DMS79 (cell line): ENCODE measurements around the gene TRIM37.
"Not testable (repeated sequence)": the region's sequence is repeated elsewhere in the genome, so short reads cannot be mapped to it uniquely, and the experiment has no call there.

Experiments used
- DNase-seq: peaks from one replicate; lab custom pipeline; 2025; lab: John Stamatoyannopoulos, UW

Gene TRIM37

GRCh38 chr17:59111539-59111938 is 4.9 kb upstream of the TRIM37 start:
- DNase-seq = no peak

GRCh38 chr17:59110973-59111372 is 4.3 kb upstream of the TRIM37 start:
- DNase-seq = no peak

DNA sequence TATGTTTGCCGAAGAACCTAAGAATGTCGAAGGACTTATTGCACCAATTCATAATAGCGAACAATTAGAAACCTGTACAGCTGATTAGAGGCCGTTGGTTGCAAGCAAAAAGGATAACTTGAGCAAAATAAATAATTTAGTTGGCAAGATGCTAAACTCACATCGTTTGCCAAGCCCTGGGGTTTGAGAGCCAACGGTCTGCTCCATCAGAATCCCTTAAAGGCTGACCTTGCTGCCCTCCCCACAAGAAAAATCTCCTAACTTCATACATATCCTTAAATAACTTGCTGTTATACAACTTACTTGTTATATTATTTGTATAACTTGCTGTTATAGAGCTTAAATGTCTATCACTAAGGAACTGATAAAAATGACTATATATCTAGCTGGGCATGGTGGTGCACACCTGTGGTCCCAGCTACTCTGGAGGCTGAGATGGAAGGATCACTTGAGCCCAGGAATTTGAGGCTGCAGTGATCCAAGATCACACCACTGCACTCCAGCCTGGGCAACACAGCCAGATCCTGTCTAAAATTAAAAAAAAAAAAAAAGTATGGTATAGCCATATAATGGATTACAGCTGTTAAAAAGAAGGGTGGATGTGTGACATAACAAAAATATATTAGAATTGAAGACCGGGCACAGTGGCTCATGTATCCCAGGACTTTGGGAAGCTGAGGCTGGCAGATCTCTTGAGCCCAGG is 1.9 kb upstream of the TRIM37 start:
- no peak for DNase-seq

DNA sequence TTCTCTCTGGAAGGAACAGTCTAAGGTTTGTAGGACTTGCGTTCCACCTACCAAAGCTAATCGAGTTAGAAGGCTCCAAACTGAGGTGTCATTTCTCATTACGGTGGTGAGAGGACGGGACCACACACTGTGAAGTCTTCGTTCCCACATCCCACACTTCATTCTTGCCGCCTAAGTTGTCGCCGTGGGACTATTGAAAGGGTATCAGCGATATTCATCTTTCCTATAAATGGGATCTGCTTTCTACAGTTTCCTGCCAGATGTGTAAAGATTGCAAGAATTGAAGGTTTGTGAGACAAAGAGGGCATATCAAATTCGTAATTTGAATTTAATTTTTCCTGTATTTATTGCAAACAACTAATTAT is 608 bp upstream of the TRIM37 start:
- no peak for DNase-seq

DNA sequence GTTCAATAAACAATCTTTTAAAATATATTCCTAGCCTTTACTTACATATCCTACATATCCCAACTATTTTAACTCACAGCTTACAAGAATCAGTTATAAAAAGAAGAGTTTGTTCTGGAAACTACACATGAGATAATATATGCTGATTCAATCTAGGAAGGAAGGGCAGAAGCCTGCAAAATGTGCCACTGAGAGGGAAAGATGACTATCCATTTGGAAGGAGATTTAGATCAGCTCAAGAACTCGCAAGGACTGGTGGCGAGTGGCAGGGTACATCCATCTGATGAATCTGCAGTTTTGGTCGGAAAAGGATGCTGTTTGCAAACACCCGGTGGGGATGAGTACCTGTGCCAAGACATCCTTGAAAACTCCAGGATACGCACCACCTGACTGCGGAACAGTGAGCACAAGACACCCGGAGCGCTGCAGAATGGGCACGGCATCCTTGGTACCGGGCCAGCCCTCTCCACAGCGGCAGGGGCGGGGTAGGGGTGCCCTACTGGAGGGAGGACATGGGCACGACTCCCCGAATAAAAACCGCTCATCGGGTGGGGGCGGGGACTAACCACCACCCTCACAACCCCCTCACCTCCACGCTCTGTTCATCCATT is 723 bp downstream of the TRIM37 start:
- DNase-seq = peak; percentile 29

DNA sequence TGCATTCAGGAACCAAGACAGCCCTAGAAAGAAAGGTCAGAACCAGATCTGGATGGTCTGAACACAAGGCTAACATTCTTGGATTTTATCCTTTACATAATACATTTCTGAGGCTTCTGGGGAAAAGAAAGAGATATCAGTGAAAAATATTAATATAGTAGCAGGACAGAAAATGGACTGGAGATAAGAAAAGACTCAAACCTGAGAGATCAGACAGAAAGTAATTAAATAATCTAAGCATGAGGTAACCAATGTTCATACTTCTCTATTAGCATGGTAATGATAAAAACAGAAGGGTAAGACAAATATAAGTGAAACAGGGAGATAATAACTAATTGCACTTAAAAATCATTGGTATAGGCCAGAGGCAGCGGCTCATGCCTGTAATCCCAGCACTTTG is 5.5 kb downstream of the TRIM37 start:
- DNase-seq = no peak

GRCh38 chr17:59097876-59098275 is 8.8 kb downstream of the TRIM37 start:
- no peak for DNase-seq

GRCh38 chr17:59094861-59095530 is 11.7 kb downstream of the TRIM37 start:
- DNase-seq = no peak

DNA sequence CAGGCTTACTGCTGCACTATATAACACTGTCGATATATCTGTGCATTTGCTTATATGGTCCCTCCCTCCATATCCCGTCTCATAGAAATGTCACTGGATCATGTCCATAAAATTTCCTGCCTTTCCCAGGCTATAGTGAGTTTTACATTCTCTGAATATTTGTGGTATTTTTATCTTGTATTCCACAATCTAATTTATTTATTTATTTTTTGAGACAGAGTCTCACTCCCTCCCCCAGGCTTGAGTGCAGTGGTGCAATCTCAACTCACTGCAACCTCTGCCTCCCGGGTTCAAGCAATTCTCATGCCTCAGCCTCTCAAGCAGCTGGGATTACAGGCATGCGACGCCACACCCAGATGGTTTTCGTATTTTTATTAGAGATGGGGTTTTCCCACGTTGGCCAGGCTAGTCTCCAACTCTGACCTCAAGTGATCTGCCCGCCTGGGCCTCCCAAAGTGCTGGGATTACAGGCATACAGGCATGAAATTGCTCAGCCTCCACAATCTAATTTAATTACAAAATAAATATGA is 12.9 kb downstream of the TRIM37 start:
- no peak for DNase-seq

DNA sequence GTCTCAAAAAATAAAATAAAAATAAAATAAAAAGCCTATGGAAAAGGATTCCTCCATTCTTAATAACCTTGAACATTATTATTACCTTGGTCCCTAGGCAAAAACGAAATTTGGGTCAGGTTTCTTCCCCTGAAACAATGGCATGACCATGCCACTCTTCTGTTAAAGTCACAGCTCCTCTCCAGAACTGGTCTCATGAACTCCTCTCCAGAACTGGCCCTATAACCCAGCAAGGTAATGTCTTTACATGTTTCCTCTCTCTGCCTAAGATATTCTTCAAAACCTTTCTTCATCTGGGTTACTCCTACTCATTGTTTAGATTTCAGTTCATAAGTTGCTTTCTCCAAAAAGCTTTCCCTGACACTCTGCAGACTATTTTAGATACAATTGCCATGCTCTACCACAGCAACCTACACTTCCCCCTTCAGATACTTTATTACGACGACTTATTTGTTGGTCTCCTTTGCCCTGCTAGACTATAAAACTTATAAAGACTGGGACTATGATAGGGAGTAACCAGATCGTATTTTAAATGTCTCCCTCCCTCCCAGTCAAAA is 13.5 kb downstream of the TRIM37 start:
- DNase-seq = no peak

DNA sequence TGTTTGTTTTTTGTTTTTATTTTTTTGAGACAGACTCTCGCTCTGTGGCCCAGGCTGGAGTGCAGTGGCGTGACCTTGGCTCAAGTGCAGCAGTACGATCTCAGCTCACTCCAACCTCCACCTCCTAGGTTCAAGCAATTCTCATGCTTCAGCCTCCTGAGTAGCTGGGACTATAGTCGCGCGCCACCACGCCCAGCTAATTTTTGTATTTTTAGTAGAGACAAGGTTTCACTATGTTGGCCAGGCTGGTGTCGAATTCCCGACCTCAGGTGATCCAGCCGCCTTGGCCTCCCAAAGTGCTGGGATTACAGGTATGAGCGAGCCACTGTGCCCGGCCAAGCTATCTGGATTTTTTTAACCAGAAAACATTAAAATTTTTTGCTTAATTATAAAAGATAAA is 16.1 kb downstream of the TRIM37 start:
- not testable (repeated sequence) for DNase-seq

DNA sequence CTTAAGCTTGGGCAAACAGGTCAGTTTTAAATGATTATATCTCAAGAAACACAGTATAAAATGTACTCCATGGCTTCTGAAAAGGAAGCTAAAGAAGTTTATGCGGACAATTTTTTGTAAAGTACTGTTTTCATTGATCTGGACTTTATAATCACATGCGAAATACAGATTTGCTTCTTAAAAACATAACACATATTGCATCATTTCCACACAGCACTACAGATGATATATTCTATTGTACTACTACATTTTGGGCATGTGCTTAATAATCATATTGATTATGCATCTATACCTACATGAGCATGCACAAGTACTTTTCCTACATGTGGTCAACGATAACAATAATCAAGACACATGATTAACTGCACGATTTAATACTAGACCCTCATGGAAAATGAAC is 22.5 kb downstream of the TRIM37 start:
- DNase-seq = no peak

DNA sequence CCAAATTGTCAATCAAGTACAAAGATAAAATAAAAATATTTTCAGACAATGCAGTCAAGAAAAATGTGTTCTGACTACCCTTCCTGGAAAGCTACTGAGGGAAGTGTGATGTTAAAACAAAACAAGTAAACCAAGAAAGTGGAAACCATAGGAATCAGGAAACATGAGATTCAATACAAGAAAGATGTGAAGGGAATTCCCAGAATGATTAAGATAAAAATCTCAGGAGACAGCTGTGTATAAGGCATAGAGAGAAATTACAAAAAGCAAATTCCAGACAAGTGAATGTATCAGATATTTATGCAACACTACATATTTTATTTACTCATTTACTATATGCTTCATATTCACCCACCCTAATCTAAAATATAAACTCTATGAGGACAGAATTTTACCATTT is 32.2 kb downstream of the TRIM37 start:
- no peak for DNase-seq

DNA sequence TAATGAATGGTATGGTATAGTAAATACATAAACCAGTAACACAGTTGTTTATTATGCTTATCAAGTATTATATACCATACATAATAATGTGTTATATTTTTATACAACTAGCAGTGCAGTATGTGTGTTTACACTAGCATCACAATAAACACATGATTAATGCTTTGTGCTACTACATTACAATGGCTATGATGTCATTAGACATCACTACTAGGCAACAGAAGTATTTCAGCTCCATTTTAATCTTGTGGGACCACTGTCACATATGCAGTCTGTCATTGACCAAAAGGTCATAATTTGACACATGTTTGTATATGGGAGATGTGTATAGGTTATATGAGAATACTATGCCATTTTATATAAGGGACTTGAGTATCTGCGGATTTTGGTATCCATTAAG is 32.7 kb downstream of the TRIM37 start:
- DNase-seq = no peak

GRCh38 chr17:59069856-59070255 is 36.8 kb downstream of the TRIM37 start:
- DNase-seq = no peak

DNA sequence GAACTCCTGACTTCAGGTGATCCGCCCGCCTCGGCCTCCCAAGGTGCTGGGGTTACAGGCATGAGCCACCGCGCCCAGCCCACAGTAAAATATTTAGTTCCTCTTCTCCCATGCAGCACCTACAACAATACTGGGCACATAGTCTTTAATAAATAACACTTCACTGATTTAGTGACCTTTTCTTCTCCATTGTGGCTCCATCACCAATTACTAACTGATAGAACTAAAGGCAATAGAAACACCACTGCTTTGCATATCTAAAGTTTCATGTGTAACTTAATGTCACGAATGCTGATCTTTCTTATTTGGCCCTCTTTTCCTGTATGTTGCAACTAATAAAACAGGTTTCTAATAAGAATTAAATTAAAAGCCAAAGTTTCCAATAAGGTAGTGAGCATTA is 38.9 kb downstream of the TRIM37 start:
- no peak for DNase-seq

GRCh38 chr17:59067340-59067739 is 39.3 kb downstream of the TRIM37 start:
- no peak for DNase-seq

DNA sequence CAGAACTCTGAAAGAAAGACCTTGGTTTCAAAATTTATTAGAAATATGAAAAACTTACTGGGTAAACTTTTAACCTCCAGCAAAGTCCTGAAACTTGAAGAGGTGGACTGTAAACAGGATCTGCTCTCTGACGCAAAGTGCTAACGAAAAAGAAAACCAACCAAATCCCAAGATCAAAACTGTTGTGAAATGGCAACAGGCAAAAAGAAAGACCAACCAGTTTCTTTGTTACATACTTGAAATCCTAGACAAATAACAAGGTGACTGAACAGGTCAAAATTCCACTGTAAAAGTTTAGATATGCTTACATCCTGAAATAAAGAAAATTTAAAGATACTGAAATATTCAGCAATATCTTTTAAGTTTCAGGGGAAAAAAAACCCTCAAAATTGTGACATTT is 44.2 kb downstream of the TRIM37 start:
- DNase-seq = no peak

DNA sequence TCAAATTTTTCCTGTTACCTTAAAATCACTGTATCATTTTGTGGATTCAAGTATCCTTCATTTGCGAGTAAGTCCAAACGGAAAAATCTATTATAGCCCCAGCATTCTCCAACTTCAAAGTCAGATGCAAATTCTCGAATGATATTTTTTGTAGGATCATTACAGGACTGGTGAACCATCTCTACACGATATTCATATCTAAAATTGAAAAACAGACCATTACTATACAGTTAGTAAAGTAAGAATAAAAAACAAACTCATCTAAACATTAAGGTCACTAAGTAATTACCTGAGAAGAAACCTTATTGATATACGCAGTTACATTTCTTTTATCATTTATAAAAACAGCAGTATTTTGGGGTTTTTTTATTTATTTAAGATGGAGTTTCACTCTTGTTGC is 49.8 kb downstream of the TRIM37 start:
- DNase-seq = no peak

- DNase-seq = no peak
Measured at GRCh38 chr17:59049798-59050197, 56.9 kb downstream of the TRIM37 start.

- no peak for DNase-seq
Measured at GRCh38 chr17:59047616-59048015, 59.1 kb downstream of the TRIM37 start.

DNA sequence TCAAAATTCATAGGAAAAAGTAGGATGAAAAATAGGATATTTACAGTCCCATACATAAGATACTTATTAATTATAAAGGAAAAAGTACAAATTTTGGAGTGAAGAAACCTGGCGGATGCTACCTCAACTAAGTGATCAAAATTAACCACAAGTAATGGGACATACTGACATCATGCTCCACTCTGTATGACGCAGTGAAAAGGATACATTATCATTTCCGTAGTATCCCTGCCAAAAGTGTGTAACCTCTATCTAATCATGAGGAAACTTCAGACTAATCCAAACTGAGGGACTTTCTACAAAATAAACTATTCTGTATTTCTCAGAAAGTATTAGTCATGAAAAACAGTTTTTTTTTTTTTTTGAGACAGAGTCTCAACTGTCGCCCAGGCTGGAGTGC is 60.5 kb downstream of the TRIM37 start:
- no peak for DNase-seq

DNA sequence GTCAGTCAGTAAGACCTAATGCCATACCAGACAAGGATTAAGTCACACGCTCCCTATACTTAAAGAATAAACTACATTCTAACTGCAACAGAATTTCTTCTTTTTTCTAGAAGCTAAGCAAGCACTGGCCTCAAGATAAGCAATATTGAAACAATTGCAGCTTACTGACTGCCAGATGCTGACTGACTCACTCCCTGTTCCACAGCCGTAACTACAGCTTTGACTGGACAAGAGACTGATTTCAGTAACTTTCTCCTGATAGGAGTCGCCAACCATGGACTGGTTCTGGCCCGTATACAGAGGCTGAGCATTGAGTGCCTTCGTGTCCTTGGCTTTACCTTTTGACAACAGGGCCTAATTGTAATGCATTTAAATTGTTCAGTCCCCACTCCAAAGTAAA is 67.9 kb downstream of the TRIM37 start:
- no peak for DNase-seq
